IMR-90 (cell line): ENCODE data around the gene RNU6-1. TPM values are rescaled to one million over a fixed set of nuclear protein-coding genes. Genes with fewer than 3 reads are reported as not detected.

Source experiments
- ATAC-seq: fragments of 200-7000 bp; cut with Tn5 transposase; 2 replicates; pipeline ENCODE4 v1.9.1; 2020; ENCODE audit warnings: low read depth, mild to moderate bottlenecking, moderate library complexity
- BruUV-seq: library from RNA; stranded (reverse); fragments of 400-500 nt; replicated peaks from 2 replicates; lab custom pipeline; 2021; lab: Mats Ljungman, UMichigan
- CTCF ChIA-PET: fragments of 300-600 bp; formaldehyde crosslinking; extraction: SDS; loops from one replicate; lab custom pipeline; 2021; ENCODE audit warnings: antibody characterized with exemption; lab: Yijun Ruan, JAX
- POLR2A ChIA-PET: fragments of 300-600 bp; sonication (Branson Sonifier 250); formaldehyde crosslinking; loops from one replicate; lab custom pipeline; 2022; ENCODE audit warnings: antibody characterized with exemption; ENCODE audit not compliant: unreplicated experiment; lab: Charles Lee
- DNase-seq: peaks from one replicate; pipeline ENCODE4 v3.0.0; 2013
- H2AFZ ChIP-seq: replicated peaks from 2 replicates; pipeline ENCODE3; 2013; ENCODE audit warnings: low read length, mild to moderate bottlenecking; ENCODE audit not compliant: poor library complexity
- H2AK5ac ChIP-seq: 2 replicates; pipeline ENCODE4 v1.6.1; 2013; ENCODE audit warnings: low read depth, low read length, inconsistent platforms
- H2AK9ac ChIP-seq: replicated peaks from 2 replicates; pipeline ENCODE3; 2013; ENCODE audit warnings: mild to moderate bottlenecking, low read depth, low read length, moderate library complexity; ENCODE audit not compliant: poor library complexity
- H2BK120ac ChIP-seq: 2 replicates; pipeline ENCODE4 v1.6.1; 2013; ENCODE audit warnings: low read depth, low read length, inconsistent platforms
- H2BK15ac ChIP-seq: 3 replicates; pipeline ENCODE4 v1.6.1; 2013; ENCODE audit warnings: low read depth, low read length, inconsistent platforms
- H2BK20ac ChIP-seq: 2 replicates; pipeline ENCODE4 v1.6.1; 2013; ENCODE audit warnings: low read depth, mild to moderate bottlenecking, inconsistent platforms, low read length, moderate library complexity
- H2BK5ac ChIP-seq: 2 replicates; pipeline ENCODE4 v1.6.1; 2013; ENCODE audit warnings: mild to moderate bottlenecking, low read depth, low read length, inconsistent platforms; ENCODE audit not compliant: poor library complexity, severe bottlenecking
- H3K14ac ChIP-seq: replicated peaks from 2 replicates; pipeline ENCODE4 v1.6.1; 2013; ENCODE audit warnings: low read depth, low read length, inconsistent platforms
- H3K18ac ChIP-seq: 2 replicates; pipeline ENCODE4 v1.6.1; 2013; ENCODE audit warnings: low read depth, low read length, control low read depth
- H3K23ac ChIP-seq: 2 replicates; pipeline ENCODE4 v1.6.1; 2013; ENCODE audit warnings: low read depth, low read length, inconsistent platforms
- H3K27ac ChIP-seq: 2 replicates; pipeline ENCODE4 v1.5.1; 2013; ENCODE audit warnings: mild to moderate bottlenecking, control low read depth, low read length; ENCODE audit not compliant: insufficient read depth
- H3K27me3 ChIP-seq: 2 replicates; pipeline ENCODE4 v1.6.1; 2013; ENCODE audit warnings: low read length; ENCODE audit not compliant: control insufficient read depth, insufficient read depth
- H3K36me3 ChIP-seq: 2 replicates; pipeline ENCODE4 v1.6.1; 2013; ENCODE audit warnings: low read length, mixed read lengths; ENCODE audit not compliant: control insufficient read depth, insufficient read depth
- H3K4ac ChIP-seq: 2 replicates; pipeline ENCODE4 v1.6.1; 2013; ENCODE audit warnings: low read depth, low read length, inconsistent platforms
- H3K4me1 ChIP-seq: 2 replicates; pipeline ENCODE4 v1.6.1; 2013; ENCODE audit warnings: low read length, mixed read lengths; ENCODE audit not compliant: control insufficient read depth, insufficient read depth
- H3K4me2 ChIP-seq: 2 replicates; pipeline ENCODE4 v1.6.1; 2013; ENCODE audit warnings: low read depth, mild to moderate bottlenecking, control low read depth, low read length, moderate library complexity
- H3K4me3 ChIP-seq: 2 replicates; pipeline ENCODE4 v1.5.1; 2013; ENCODE audit warnings: low read depth, mild to moderate bottlenecking, control low read depth, low read length, moderate library complexity; ENCODE audit not compliant: insufficient read depth
- H3K56ac ChIP-seq: 2 replicates; pipeline ENCODE4 v1.6.1; 2013; ENCODE audit warnings: low read length, inconsistent platforms; ENCODE audit not compliant: insufficient read depth; ENCODE audit errors: extremely low read depth
- H3K79me1 ChIP-seq, 2 experiments: 2 replicates each; pipeline ENCODE4 v1.6.1; 2013; ENCODE audit warnings: low read length in 2 of 2, inconsistent platforms in 1 of 2, low read depth in 1 of 2
- H3K9ac ChIP-seq: 2 replicates; pipeline ENCODE4 v1.6.1; 2013; ENCODE audit warnings: low read depth, low read length, control low read depth
- H3K9me1 ChIP-seq: 2 replicates; pipeline ENCODE4 v1.6.1; 2013; ENCODE audit warnings: low read length, inconsistent platforms; ENCODE audit not compliant: insufficient read depth
- H3K9me3 ChIP-seq: 2 replicates; pipeline ENCODE4 v1.6.1; 2013; ENCODE audit warnings: low read length; ENCODE audit not compliant: control insufficient read depth, insufficient read depth
- H4K20me1 ChIP-seq: 2 replicates; pipeline ENCODE4 v1.6.1; 2013; ENCODE audit warnings: low read length, inconsistent platforms; ENCODE audit not compliant: insufficient read depth
- H4K5ac ChIP-seq: 2 replicates; pipeline ENCODE4 v1.6.1; 2013; ENCODE audit warnings: mild to moderate bottlenecking, low read depth, low read length, control low read depth
- H4K8ac ChIP-seq, 2 experiments: 2 replicates each; pipeline ENCODE4 v1.6.1; 2013; ENCODE audit warnings: low read depth in 2 of 2, low read length in 2 of 2, control low read depth in 1 of 2, inconsistent platforms in 1 of 2
- H4K91ac ChIP-seq: 2 replicates; pipeline ENCODE4 v1.6.1; 2013; ENCODE audit warnings: low read depth, low read length, inconsistent platforms; ENCODE audit not compliant: insufficient read depth
- BHLHE40 ChIP-seq: fragments of 150-350 bp; IDR thresholded peaks from 2 replicates; pipeline ENCODE4 v1.6.1; 2016; ENCODE audit warnings: mild to moderate bottlenecking, low read depth, low read length
- CEBPB ChIP-seq: IDR thresholded peaks from 2 replicates; pipeline ENCODE4 v1.6.1; 2012; ENCODE audit warnings: low read depth, low read length, improper control_type of control experiment
- CHD1 ChIP-seq: IDR thresholded peaks from 2 replicates; pipeline ENCODE4 v1.6.1; 2012; ENCODE audit warnings: low read depth, low read length, improper control_type of control experiment
- CTCF ChIP-seq: conservative IDR thresholded peaks from 2 replicates; pipeline ENCODE4 v1.5.1; 2012; ENCODE audit warnings: mild to moderate bottlenecking, low read depth, low read length, improper control_type of control experiment
- FOS ChIP-seq: fragments of 150-350 bp; IDR thresholded peaks from 2 replicates; pipeline ENCODE4 v1.6.1; 2016; ENCODE audit warnings: low read depth, low read length
- MAFK ChIP-seq: IDR thresholded peaks from 2 replicates; pipeline ENCODE4 v1.6.1; 2012; ENCODE audit warnings: low read depth, low read length, improper control_type of control experiment
- MAZ ChIP-seq: IDR thresholded peaks from 2 replicates; pipeline ENCODE4 v1.6.1; 2012; ENCODE audit warnings: low read depth, mild to moderate bottlenecking, low read length, improper control_type of control experiment, moderate library complexity, borderline replicate concordance
- MXI1 ChIP-seq: IDR thresholded peaks from 2 replicates; pipeline ENCODE4 v1.6.1; 2012; ENCODE audit warnings: low read depth, mild to moderate bottlenecking, low read length, moderate library complexity, borderline replicate concordance
- NFE2L2 ChIP-seq: fragments of 150-350 bp; IDR thresholded peaks from 2 replicates; pipeline ENCODE4 v1.6.1; 2016; ENCODE audit warnings: low read depth, mild to moderate bottlenecking, low read length
- POLR2A ChIP-seq: IDR thresholded peaks from 2 replicates; pipeline ENCODE4 v1.6.1; 2012; ENCODE audit warnings: mild to moderate bottlenecking, low read depth, low read length
- RAD21 ChIP-seq: IDR thresholded peaks from 2 replicates; pipeline ENCODE4 v1.6.1; 2012; ENCODE audit warnings: low read length, improper control_type of control experiment
- RCOR1 ChIP-seq: IDR thresholded peaks from 2 replicates; pipeline ENCODE4 v1.6.1; 2012; ENCODE audit warnings: mild to moderate bottlenecking, low read length, improper control_type of control experiment; ENCODE audit not compliant: insufficient replicate concordance
- RFX5 ChIP-seq: IDR thresholded peaks from 2 replicates; pipeline ENCODE4 v1.8.0; 2012; ENCODE audit warnings: low read depth, mild to moderate bottlenecking, low read length, moderate library complexity
- SMC3 ChIP-seq: fragments of 150-350 bp; IDR thresholded peaks from 2 replicates; pipeline ENCODE4 v1.6.1; 2016; ENCODE audit warnings: low read depth, mild to moderate bottlenecking, antibody characterized with exemption, low read length, moderate library complexity
- WGBS, 2 experiments: methylation state at CpG; one replicate each; pipeline versions ENCODE4 v1.1.5 to v1.1.7; 2013; ENCODE audit warnings: missing lambda C conversion rate in 2 of 2; ENCODE audit not compliant: insufficient read length in 1 of 2; ENCODE audit errors: extremely low coverage in 2 of 2; 5-methylcytosine and 5-hydroxymethylcytosine counted together
- dilution Hi-C: fragments of 300-500 bp; cut with HindIII; formaldehyde crosslinking; loops from one replicate; pipeline ENCODE4 v1.14.3; 2018; ENCODE audit warnings: low sequenced_read_pairs; ENCODE audit not compliant: unreplicated experiment
- in situ Hi-C: fragments of 300-500 bp; cut with MboI; formaldehyde crosslinking; loops from 3 replicates; pipeline ENCODE4 v1.14.3; 2019; ENCODE audit warnings: low sequenced_read_pairs, inconsistent platforms, mixed read lengths
- intact Hi-C: fragments of 100-400 bp; cut with micrococcal nuclease; formaldehyde crosslinking; loops from 2 replicates; pipeline ENCODE4 v1.10.0; 2022
- polyA plus RNA-seq, 3 experiments: library from polyadenylated mRNA; depleted of rRNA; stranded (reverse); fragments of >200 nt; gene quantifications; 2 replicates each; pipeline ENCODE4 v1.2.3, GENCODE V29; 2012; ENCODE audit warnings: low replicate concordance in 1 of 3
- total RNA-seq: library from RNA; depleted of rRNA; stranded (reverse); fragments of >200 nt; gene quantifications from 2 replicates; pipeline ENCODE4 v1.2.3, GENCODE V29; 2012
- TF ChIP-seq, protein P1 (sequence below): fragments of 150-350 bp; IDR thresholded peaks from 2 replicates; pipeline ENCODE4 v1.6.1; 2016; ENCODE audit warnings: low read depth, mild to moderate bottlenecking, low read length, moderate library complexity, borderline replicate concordance
- TF ChIP-seq, protein P2 (sequence below): fragments of 150-350 bp; IDR thresholded peaks from 2 replicates; pipeline ENCODE4 v1.6.1; 2017; ENCODE audit warnings: mild to moderate bottlenecking, antibody characterized with exemption, low read length, low read depth

Gene RNU6-1
- total and polyA plus RNA-seq, 2 of the 4 experiments (the other 2 are of a cell fraction): not detected

GRCh38 chr15:67883234-67883773, 43.5 kb upstream of the RNU6-1 start:
- no peaks in the 10 kb centered on the region for H3K9me1 ChIP-seq
- no peak for ATAC-seq

More at GRCh38 chr15:67883234-67883773, 43.5 kb upstream of the RNU6-1 start:
- no peaks in the 10 kb centered on the region for H3K79me1 ChIP-seq
- ChIA-PET CTCF (no interaction called here), POLR2A (no interaction called here)
- no peaks in the 10 kb centered on the region for H3K9me3 ChIP-seq
- no peaks in the 10 kb centered on the region for H4K20me1 ChIP-seq
- intact Hi-C loops: no loop called here
- no peak overlapping the region for H2BK15ac ChIP-seq
- H3K23ac ChIP-seq: no peak overlapping the region
- H3K9ac ChIP-seq: no peak overlapping the region
- no peak overlapping the region for H3K4me2 ChIP-seq
- no peak for DNase-seq
- no peak overlapping the region for H3K27ac ChIP-seq
- H4K91ac ChIP-seq: no peak overlapping the region
- no peak overlapping the region for H2BK20ac ChIP-seq
- no peak overlapping the region for H3K18ac ChIP-seq
- peak overlapping the region; percentile 29 for H2AFZ ChIP-seq
- no peaks in the 10 kb centered on the region for H3K36me3 ChIP-seq
- no peak overlapping the region for H2BK120ac ChIP-seq
- TF ChIP-seq POLR2A: no peak
- no peak for TF ChIP-seq NFE2L2
- TF ChIP-seq, protein P1, sequence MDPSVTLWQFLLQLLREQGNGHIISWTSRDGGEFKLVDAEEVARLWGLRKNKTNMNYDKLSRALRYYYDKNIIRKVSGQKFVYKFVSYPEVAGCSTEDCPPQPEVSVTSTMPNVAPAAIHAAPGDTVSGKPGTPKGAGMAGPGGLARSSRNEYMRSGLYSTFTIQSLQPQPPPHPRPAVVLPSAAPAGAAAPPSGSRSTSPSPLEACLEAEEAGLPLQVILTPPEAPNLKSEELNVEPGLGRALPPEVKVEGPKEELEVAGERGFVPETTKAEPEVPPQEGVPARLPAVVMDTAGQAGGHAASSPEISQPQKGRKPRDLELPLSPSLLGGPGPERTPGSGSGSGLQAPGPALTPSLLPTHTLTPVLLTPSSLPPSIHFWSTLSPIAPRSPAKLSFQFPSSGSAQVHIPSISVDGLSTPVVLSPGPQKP: no peak
- TF ChIP-seq RFX5: no peak
- TF ChIP-seq MXI1: no peak
- no peak for TF ChIP-seq FOS
- no peak for TF ChIP-seq RCOR1
- TF ChIP-seq, protein P2, sequence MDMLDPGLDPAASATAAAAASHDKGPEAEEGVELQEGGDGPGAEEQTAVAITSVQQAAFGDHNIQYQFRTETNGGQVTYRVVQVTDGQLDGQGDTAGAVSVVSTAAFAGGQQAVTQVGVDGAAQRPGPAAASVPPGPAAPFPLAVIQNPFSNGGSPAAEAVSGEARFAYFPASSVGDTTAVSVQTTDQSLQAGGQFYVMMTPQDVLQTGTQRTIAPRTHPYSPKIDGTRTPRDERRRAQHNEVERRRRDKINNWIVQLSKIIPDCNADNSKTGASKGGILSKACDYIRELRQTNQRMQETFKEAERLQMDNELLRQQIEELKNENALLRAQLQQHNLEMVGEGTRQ: no peak
- no peak for TF ChIP-seq CHD1
- TF ChIP-seq CTCF: no peak
- no peak for TF ChIP-seq SMC3
- no peak for TF ChIP-seq RAD21
- no peak for TF ChIP-seq CEBPB
- no peak for TF ChIP-seq MAZ
- no peak for TF ChIP-seq BHLHE40
- no peak for TF ChIP-seq MAFK
- H3K27me3 ChIP-seq: peaks cover 8% of the 10 kb centered on the region
- H3K4me3 ChIP-seq: no peak overlapping the region
- no peak overlapping the region for H4K5ac ChIP-seq
- no peak overlapping the region for H4K8ac ChIP-seq
- no peak overlapping the region for H2AK5ac ChIP-seq
- no TSS peak for BruUV-seq
- H3K14ac ChIP-seq: no peak overlapping the region
- dilution Hi-C loops: no loop called here
- no peak overlapping the region for H2BK5ac ChIP-seq
- peak overlapping the region; percentile 3 for H2AK9ac ChIP-seq
- H3K4me1 ChIP-seq: 0 out of 2 replicates have a peak, but pooled peaks cover 2% of the 10 kb centered on the region
- 20% methylated on average over 1 of the region's 10 CpGs; no CpG with 5 or more reads in 1 of the 2 experiments for WGBS, 2 experiments
- no peak overlapping the region for H3K56ac ChIP-seq
- in situ Hi-C loops: no loop called here
- H3K4ac ChIP-seq: no peak overlapping the region
